Stimulated activated CD4-positive, alpha-beta T cell treated with anti-CD3 and anti-CD28 coated beads, Interleukin-4, amount 100 ng/mL, for 24 hours (primary cell): ENCODE results near the gene ASIC4.

Experiments
- DNase-seq: peaks from one replicate; pipeline ENCODE4 v3.0.0-alpha.2; 2020

The ASIC4 gene, protein sequence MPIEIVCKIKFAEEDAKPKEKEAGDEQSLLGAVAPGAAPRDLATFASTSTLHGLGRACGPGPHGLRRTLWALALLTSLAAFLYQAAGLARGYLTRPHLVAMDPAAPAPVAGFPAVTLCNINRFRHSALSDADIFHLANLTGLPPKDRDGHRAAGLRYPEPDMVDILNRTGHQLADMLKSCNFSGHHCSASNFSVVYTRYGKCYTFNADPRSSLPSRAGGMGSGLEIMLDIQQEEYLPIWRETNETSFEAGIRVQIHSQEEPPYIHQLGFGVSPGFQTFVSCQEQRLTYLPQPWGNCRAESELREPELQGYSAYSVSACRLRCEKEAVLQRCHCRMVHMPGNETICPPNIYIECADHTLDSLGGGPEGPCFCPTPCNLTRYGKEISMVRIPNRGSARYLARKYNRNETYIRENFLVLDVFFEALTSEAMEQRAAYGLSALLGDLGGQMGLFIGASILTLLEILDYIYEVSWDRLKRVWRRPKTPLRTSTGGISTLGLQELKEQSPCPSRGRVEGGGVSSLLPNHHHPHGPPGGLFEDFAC

GRCh38 chr2:219514196-219514761, at the start of gene ASIC4:
ASIC4 (plus strand) TSS chr2:219514482; CDS start chr2:219514725, 243 bp downstream.
- DNase-seq, result no peak

DNA sequence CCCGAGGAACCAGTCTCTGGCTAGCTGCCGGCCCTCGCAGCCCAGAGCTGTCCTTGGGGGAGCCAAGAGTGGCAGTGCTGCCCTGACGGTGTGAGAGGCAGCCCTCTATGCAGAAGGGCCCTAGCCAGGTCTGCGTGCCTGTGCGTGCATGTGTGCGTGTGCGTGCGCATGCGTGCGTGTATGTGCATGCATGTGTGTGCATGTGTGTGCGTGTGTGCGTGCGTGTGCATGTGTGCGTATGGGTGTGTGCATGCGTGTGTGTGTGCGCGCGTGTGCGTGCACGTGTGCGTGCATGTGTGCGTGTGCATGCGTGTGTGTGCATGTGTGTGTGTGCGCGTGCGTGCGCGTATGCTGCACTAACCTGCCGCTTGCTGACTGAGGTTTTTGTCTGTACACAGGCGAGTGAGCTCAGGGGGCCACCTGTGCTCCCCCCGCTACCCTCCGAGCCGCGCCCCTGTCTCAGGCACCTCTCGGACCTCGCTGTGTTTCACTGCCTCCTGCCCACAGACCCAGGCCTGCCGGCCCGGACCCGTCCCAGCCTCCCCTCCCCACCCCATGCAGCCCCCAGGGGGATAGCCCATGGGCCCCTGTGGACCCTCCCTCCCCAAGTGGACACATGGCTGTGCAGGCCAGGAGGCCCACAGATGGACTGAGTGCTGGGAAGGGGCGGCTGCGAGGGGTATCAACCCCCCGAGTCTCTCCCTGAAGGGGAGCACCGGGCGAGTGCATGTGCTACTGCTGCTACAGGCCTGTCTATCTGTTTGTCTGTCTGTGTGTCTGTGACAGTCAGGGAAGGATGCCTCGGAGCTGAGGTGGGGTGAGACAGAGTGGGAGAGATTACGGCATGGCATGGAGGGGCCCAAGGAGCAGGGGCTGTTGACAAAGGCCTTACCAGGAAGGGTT, 48.4 kb upstream of the ASIC4 start:
- no peak for DNase-seq

DNA sequence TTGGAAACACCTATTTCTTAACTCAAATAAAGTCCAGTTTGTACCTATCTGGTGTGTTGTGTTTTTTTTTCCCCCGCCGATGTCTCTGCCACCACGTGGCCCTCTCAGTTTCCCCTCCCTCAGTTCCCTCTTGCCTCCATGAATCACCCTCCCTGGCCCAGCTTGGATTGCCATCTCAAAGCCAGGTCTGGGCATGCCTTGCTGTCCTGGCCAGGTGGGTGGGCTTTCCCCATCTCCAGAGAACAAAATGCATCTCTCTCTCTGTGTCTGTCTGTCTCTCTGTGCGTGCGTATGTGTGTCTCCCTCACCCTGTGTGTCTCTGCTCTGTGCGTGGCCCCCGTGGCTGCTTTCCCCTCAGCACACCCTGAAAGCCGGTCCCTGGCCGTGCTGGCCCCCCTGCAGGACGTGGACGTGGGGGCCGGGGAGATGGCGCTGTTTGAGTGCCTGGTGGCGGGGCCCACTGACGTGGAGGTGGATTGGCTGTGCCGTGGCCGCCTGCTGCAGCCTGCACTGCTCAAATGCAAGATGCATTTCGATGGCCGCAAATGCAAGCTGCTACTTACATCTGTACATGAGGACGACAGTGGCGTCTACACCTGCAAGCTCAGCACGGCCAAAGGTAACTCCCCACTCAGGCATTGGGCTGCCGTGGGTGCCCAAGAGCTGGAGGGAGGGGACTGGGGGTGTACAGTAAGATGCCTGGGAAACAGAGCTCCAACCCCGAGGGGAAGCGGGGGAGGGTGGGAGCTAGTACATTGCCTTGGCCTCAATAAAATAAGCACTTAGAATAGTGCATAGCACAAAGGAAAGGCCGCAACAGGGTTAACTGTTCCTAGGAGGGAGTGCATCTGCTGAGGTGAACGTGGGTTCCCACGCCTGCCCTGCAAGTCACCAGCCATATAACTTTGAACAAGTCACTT, 47.2 kb upstream of the ASIC4 start:
- DNase-seq, result no peak

DNA sequence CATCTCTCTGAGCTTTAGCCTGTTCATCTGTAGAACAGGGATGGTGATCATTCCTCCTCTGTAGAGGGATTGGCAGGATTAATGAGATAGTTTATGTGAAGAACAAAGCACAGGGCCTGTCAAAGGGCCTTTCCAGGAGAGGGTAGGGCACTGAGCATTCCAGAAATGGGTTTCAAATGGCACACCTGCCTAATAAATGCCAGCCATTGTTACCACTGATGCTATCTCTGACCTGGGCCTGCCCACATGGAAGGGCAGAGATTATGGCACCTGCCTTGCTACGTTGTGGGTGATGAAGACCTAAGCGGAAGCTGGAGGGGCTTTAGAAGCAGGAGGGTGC, 46.6 kb upstream of the ASIC4 start:
- no peak for DNase-seq

- no peak for DNase-seq
Observed at GRCh38 chr2:219468410-219469185, 45.7 kb upstream of the ASIC4 start.

GRCh38 chr2:219469186-219469724, 45.0 kb upstream of the ASIC4 start:
- DNase-seq, result no peak

DNA sequence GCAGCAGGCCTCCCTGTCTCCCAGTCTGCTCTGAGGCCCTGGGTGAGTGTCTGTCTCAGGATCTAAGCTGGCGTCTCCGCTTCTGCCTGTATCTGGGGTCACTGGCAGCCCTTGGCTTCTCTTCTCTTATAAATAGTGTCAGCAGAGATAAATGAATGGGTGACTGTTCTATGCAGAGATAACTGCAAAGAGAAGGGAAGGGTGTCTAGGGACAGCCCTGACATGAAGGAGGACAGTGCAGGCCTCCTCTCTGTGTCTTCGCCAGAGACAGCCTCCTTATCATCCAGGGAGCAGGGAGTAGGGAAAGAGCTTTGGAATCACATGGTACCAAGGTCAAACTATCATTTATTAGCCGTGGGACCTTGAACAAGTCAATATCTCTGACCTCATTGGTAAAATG, 43.9 kb upstream of the ASIC4 start:
- DNase-seq, result no peak

DNA sequence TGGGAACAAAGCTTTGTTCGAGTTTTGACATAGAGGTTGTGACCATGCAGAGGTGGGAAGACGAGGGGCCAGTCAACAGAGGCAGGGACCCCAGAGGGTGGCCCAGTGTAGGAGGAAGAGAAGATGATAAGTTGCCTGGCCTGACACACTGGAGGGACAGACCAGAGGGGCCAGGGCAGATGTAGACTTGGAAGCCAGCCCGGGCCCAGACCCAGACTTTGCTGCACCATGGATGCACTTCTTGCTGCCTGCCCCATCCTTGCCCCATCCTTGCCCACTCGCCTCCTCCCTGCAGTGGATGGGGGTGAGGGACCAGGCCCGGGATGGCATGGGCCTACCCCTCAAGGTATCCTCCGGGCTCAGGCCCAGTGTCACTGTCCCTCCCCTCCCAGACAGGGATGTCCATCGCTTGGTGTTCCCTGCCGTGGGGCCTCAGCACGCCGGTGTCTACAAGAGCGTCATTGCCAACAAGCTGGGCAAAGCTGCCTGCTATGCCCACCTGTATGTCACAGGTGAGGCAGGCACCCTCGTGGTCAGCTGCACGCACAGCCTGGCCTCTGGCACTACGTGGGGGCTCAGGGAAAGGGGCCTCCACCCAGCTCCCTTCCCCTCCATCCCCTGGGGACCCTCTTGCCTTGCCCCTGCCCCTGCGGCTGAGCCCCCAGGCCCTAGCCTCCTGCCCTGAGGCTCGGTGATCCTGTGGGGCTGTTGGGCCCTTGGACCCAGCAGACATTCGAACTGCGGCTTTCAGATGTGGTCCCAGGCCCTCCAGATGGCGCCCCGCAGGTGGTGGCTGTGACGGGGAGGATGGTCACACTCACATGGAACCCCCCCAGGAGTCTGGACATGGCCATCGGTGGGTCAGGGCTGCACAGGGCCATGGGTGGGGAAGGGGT, 42.6 kb upstream of the ASIC4 start:
- no peak for DNase-seq

GRCh38 chr2:219472629-219473187, 41.6 kb upstream of the ASIC4 start:
- no peak for DNase-seq

DNA sequence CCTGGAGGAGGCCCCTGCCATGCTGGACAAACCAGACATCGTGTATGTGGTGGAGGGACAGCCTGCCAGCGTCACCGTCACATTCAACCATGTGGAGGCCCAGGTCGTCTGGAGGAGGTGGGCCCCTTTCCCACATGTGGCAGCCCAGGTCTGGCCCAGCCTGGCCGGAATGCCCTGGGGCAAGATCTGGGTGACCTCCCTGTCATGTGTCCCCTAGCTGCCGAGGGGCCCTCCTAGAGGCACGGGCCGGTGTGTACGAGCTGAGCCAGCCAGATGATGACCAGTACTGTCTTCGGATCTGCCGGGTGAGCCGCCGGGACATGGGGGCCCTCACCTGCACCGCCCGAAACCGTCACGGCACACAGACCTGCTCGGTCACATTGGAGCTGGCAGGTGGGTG, 40.8 kb upstream of the ASIC4 start:
- DNase-seq, result no peak

DNA sequence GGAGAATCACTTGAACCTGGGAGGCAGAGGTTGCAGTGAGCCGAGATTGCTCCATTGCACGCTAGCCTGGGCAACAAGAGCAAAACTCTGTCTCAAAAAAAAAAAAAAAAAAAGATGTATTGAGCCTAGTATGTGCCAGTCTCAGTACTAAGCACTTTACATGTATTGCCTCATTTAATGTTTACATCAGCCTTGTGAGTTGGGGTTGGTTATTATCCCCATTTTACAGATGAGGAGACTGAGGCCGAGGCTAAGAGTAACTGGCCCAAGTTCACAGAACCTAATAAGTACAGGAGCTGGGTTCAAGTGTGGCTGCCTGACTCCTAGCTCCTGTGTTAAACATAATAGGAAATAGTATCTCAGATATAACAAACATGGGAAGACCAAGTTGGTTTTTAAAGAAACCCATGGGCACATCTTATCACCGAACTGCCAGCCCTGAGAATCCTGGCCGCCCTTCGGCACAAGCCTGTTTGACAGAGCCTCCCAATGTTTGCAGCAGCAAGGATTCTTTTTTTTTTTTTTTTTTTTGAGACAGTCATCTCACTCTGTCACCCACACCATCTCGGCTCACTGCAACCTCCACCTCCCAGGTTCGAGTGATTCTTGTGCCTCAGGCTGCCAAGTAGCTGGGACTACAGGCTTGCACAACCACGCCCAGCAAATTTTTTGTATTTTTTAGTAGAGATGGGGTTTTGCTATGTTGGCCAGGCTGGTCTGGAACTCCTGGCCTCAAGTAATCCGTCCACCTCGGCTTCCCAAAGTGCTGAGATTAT, 39.8 kb upstream of the ASIC4 start:
- no peak for DNase-seq

- no peak for DNase-seq
Observed at GRCh38 chr2:219475278-219475677, 39.0 kb upstream of the ASIC4 start.

DNA sequence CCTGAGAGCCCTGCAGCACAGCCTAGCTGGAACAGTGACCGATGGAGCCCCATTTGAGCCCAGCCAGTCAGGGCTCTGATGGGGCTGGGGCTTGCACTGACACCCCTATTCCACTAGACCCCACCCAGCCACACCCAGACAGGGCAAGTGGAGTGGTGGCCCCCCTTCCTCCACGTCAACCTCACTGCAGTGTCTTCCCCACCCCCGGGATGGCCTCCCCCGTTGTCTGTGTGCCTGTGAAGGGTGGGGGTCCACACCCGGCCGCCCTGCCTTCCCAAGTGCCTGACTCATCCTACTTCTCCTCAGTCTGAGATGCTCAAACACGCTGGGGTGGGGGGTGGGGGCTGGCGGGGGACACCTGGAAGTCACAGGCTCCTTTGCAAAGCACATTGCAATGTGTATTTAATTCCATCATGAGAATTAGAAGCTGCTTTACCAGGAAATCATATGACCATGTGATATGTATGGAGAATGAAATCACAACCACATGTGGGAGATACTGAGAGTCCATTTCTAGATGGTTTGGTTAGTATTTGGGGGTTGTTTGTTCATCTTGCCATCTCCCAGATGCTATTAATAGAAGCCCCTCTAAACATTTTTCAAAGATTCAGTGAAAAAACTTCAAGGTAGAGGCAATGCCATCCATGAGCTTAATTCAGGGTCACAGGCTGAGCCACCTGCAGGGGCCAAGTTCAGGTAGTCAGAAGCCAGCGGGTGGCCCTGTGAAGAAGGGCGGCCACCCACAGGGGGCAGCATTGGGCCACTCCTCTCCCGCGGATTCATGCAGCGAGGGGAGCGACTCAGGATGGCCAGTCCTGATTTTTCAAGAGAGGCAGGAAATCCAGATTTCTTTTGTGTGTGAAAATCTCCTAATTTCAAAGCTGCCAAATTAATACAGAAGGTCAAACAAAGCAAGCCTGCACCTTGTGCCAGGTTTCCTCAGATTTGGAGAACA, 38.3 kb upstream of the ASIC4 start:
- DNase-seq, result peak; percentile 65

DNA sequence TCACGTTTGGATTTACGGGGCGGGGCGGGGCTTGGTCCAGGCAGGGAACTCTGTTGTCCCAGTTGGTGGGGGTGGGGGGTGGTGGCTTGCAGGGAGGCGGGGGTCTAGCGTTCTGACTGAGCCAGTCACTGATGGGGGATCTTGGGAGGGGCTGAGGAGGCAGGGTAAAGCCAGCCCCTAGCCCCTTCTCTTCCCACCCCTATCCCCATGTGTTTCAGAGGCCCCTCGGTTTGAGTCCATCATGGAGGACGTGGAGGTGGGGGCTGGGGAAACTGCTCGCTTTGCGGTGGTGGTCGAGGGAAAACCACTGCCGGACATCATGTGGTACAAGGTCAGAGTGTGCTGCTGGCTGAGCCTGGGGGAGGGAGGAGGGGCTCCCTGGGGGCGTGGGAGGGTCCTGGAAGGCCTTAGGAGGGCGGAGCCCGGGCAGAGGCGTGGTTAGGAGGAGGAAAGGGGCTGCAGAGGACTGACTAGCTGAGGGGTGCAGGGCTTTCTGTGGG, 37.6 kb upstream of the ASIC4 start:
- DNase-seq, result no peak

GRCh38 chr2:219477179-219477578, 37.1 kb upstream of the ASIC4 start:
- no peak for DNase-seq

DNA sequence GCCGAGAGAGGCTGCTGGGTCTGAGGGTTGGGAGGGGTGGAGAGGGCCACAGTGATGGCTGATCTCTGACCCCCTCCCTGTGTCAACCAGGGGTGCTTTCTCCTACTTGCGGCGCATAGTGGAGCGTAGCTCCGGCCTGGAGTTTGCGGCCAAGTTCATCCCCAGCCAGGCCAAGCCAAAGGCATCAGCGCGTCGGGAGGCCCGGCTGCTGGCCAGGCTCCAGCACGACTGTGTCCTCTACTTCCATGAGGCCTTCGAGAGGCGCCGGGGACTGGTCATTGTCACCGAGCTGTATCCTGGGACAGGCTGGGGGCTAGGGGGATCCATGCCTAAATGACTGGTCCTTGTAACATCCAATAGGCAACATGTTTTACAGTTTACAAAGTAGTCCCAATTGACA, 36.5 kb upstream of the ASIC4 start:
- no peak for DNase-seq

GRCh38 chr2:219478916-219479315, 35.4 kb upstream of the ASIC4 start:
- no peak for DNase-seq

- DNase-seq, result no peak
Observed at GRCh38 chr2:219480004-219480403, 34.3 kb upstream of the ASIC4 start.
